ENCODE results near the gene IQSEC1.

IQSEC1 gene

GRCh38 chr3:12954180-12954579 is 119.0 kb downstream of the IQSEC1 start:
- no peak for DNase-seq (ENCODE audit: low spot score)

GRCh38 chr3:12953201-12953995 is 119.8 kb downstream of the IQSEC1 start:
- DNase-seq (ENCODE audit: low spot score): no peak

GRCh38 chr3:12952343-12953200 is 120.7 kb downstream of the IQSEC1 start:
- DNase-seq (ENCODE audit: low spot score): no peak

- DNase-seq (ENCODE audit: low spot score): peak; percentile 74
Measured at GRCh38 chr3:12948891-12949711, 124.1 kb downstream of the IQSEC1 start.

GRCh38 chr3:12948371-12948770 is 124.9 kb downstream of the IQSEC1 start:
- DNase-seq (ENCODE audit: low spot score): no peak

GRCh38 chr3:12947504-12948369 is 125.5 kb downstream of the IQSEC1 start:
- no peak for DNase-seq (ENCODE audit: low spot score)

- peak; percentile 47 for DNase-seq (ENCODE audit: low spot score)
Measured at GRCh38 chr3:12946649-12947316, 126.4 kb downstream of the IQSEC1 start.

GRCh38 chr3:12946251-12946648 is 127.0 kb downstream of the IQSEC1 start:
- no peak for DNase-seq (ENCODE audit: low spot score)

- peak; percentile 92 for DNase-seq (ENCODE audit: low spot score)
Measured at GRCh38 chr3:12944849-12945248, 128.4 kb downstream of the IQSEC1 start.

- peak; percentile 49 for DNase-seq (ENCODE audit: low spot score)
Measured at GRCh38 chr3:12944413-12944812, 128.8 kb downstream of the IQSEC1 start.

- no peak for DNase-seq (ENCODE audit: low spot score)
Measured at GRCh38 chr3:12943124-12944021, 129.9 kb downstream of the IQSEC1 start.

- no peak for DNase-seq (ENCODE audit: low spot score)
Measured at GRCh38 chr3:12941495-12942023, 131.7 kb downstream of the IQSEC1 start.

GRCh38 chr3:12940854-12941253 is 132.4 kb downstream of the IQSEC1 start:
- DNase-seq (ENCODE audit: low spot score): no peak

- no peak for DNase-seq (ENCODE audit: low spot score)
Measured at GRCh38 chr3:12939137-12939536, 134.1 kb downstream of the IQSEC1 start.

- DNase-seq (ENCODE audit: low spot score): no peak
Measured at GRCh38 chr3:12938258-12938711, 134.9 kb downstream of the IQSEC1 start.

- no peak for DNase-seq (ENCODE audit: low spot score)
Measured at GRCh38 chr3:12935861-12936830, 137.1 kb downstream of the IQSEC1 start.

- DNase-seq (ENCODE audit: low spot score): no peak
Measured at GRCh38 chr3:12935023-12935860, 138.0 kb downstream of the IQSEC1 start.
